Activated CD8-positive, alpha-beta memory T cell treated with anti-CD3 and anti-CD28 coated beads, Interleukin-2, amount 50 U/mL, for 4 hours (primary cell): ENCODE results near the gene ALKAL2.

Experiments
- DNase-seq: peaks from one replicate; pipeline ENCODE4 v3.0.0-alpha.2; 2020

ALKAL2 gene

GRCh38 chr2:238869-239268, 49.0 kb downstream of the ALKAL2 start:
- DNase-seq, result no peak

- DNase-seq, result no peak
Observed at GRCh38 chr2:238431-238830, 49.5 kb downstream of the ALKAL2 start.

- DNase-seq, result no peak
Observed at GRCh38 chr2:237878-238277, 50.0 kb downstream of the ALKAL2 start.

- no peak for DNase-seq
Observed at GRCh38 chr2:236993-237539, 50.8 kb downstream of the ALKAL2 start.

- no peak for DNase-seq
Observed at GRCh38 chr2:234421-234820, 53.5 kb downstream of the ALKAL2 start.

- no peak for DNase-seq
Observed at GRCh38 chr2:233030-233429, 54.9 kb downstream of the ALKAL2 start.

- DNase-seq, result no peak
Observed at GRCh38 chr2:231521-232185, 56.2 kb downstream of the ALKAL2 start.
